PFSK-1 (cell line): ENCODE data around the gene TPPP.

Experiments
- FOXP2 ChIP-seq: optimal IDR thresholded peaks from 2 replicates; pipeline ENCODE3; 2011; ENCODE audit warnings: borderline replicate concordance, control low read depth, inconsistent platforms; ENCODE audit not compliant: insufficient read depth; ENCODE audit errors: extremely low read length, extremely low read depth
- POLR2AphosphoS5 ChIP-seq: IDR thresholded peaks from 2 replicates; pipeline ENCODE4 v1.6.1; 2012; ENCODE audit warnings: low read depth, mild to moderate bottlenecking, control low read depth, low read length, moderate library complexity
- REST ChIP-seq, 2 experiments: IDR thresholded peaks; 2 replicates each; pipeline versions ENCODE4 v1.6.1 to v1.8.0; 2011 to 2012; ENCODE audit warnings: low read depth in 2 of 2, low read length in 2 of 2, control low read depth in 1 of 2, inconsistent platforms in 1 of 2, mild to moderate bottlenecking in 1 of 2, moderate library complexity in 1 of 2; ENCODE audit not compliant: insufficient read depth in 1 of 2
- SIN3A ChIP-seq: IDR thresholded peaks from 2 replicates; pipeline ENCODE4 v1.6.1; 2012; ENCODE audit warnings: mild to moderate bottlenecking, low read length, moderate library complexity, borderline replicate concordance; ENCODE audit not compliant: insufficient read depth
- TAF1 ChIP-seq: IDR thresholded peaks from 2 replicates; pipeline ENCODE4 v1.6.1; 2012; ENCODE audit warnings: low read length, control low read depth, borderline replicate concordance; ENCODE audit not compliant: insufficient read depth

GRCh38 chr5:645421-645820 lies 47.7 kb downstream of the TPPP start:
- no peak for TF ChIP-seq TAF1
- no peak for TF ChIP-seq POLR2AphosphoS5
- TF ChIP-seq SIN3A, result no peak
- TF ChIP-seq REST (IDR thresholded peaks at IDR 0.05; ENCODE audit: insufficient read depth in 1 of 2, low read depth in 2 of 2, low read length in 2 of 2), result no peak
- no peak for TF ChIP-seq FOXP2
